ENCODE results near the gene RNU6-7. TPM values are rescaled to one million over a fixed set of nuclear protein-coding genes. Genes with fewer than 3 reads are reported as not detected.

RNU6-7 gene
- polyA plus RNA-seq, 1 donor = not detected

Other genes with a start within 250 kb of the RNU6-7 start
- 56.3 TPM for gene ARHGAP5, start 124.7 kb upstream of the RNU6-7 start, polyA plus RNA-seq
- gene RNU6-8, start 1.2 kb downstream of the RNU6-7 start, polyA plus RNA-seq = not detected
- gene AKAP6, start 127.3 kb downstream of the RNU6-7 start, polyA plus RNA-seq = 8.5 TPM

All from large intestine (tissue), 1 donor.